Endothelial cell of umbilical vein (primary cell): Measurements from ENCODE around the gene FAM20A. TPM values are rescaled to one million over a fixed set of nuclear protein-coding genes. Genes with fewer than 3 reads are reported as not detected.

Experiments
- BruUV-seq: library from RNA; stranded (reverse); fragments of 400-500 nt; replicated peaks from 2 replicates; lab custom pipeline; 2021; lab: Mats Ljungman, UMichigan
- CTCF ChIA-PET: fragments of 300-600, 350-600 bp; sonication (Branson Sonifier 250); formaldehyde crosslinking; loops from one replicate; lab custom pipeline; 2021; ENCODE audit warnings: antibody characterized with exemption, inconsistent platforms; lab: Charles Lee
- POLR2A ChIA-PET: fragments of 300-600, 350-600 bp; sonication (Branson Sonifier 250); formaldehyde crosslinking; loops from one replicate; lab custom pipeline; 2021; ENCODE audit warnings: antibody characterized with exemption, inconsistent platforms; lab: Charles Lee
- DNase-seq: peaks from one replicate; pipeline ENCODE4 v3.0.0-alpha.2; 2011; ENCODE audit warnings: low read depth, low spot score
- FAIRE-seq: peaks from 2 replicates; lab custom pipeline; 2011; peaks lifted over from hg19 to GRCh38; lab: Jason Lieb, UNC
- H2AFZ ChIP-seq: 2 replicates; pipeline ENCODE4 v1.6.0; 2012; ENCODE audit warnings: low read depth, low read length, control low read depth, inconsistent platforms
- H3K27ac ChIP-seq: 2 replicates; pipeline ENCODE4 v1.5.1; 2011; ENCODE audit warnings: low read depth, mild to moderate bottlenecking, control low read depth, low read length, moderate library complexity; ENCODE audit not compliant: insufficient read depth
- H3K27me3 ChIP-seq, 2 experiments: 2 replicates each; pipeline versions ENCODE4 v1.6.0 to v1.6.1; 2011; ENCODE audit warnings: low read length in 2 of 2, mixed read lengths in 1 of 2; ENCODE audit not compliant: control insufficient read depth in 2 of 2, insufficient read depth in 2 of 2
- H3K36me3 ChIP-seq, 2 experiments: 2 replicates in 1 of 2; 3 replicates in 1 of 2; pipeline ENCODE4 v1.5.1; 2011; ENCODE audit warnings: low read length in 2 of 2, mild to moderate bottlenecking in 1 of 2, moderate library complexity in 1 of 2; ENCODE audit not compliant: control insufficient read depth in 2 of 2, insufficient read depth in 2 of 2; ENCODE audit errors: extremely low read depth in 1 of 2
- H3K4me1 ChIP-seq: 3 replicates; pipeline ENCODE4 v1.5.1; 2011; ENCODE audit warnings: mild to moderate bottlenecking, low read length; ENCODE audit not compliant: control insufficient read depth, insufficient read depth; ENCODE audit errors: extremely low read depth
- H3K4me2 ChIP-seq: 2 replicates; pipeline ENCODE4 v1.6.1; 2011; ENCODE audit warnings: low read length, control low read depth, mixed read lengths; ENCODE audit not compliant: insufficient read depth
- H3K4me3 ChIP-seq, 3 experiments: fragments of 200-600 bp in 1 of 3; sonication (generic), shearing (Covaris generic) in 1 of 3; replicated peaks in 1 of 3; 2 replicates each; pipeline ENCODE4 v1.5.1; 2011 to 2016; ENCODE audit warnings: control low read depth in 3 of 3, low read length in 3 of 3, mild to moderate bottlenecking in 2 of 3, inconsistent platforms in 1 of 3, low read depth in 1 of 3, moderate library complexity in 1 of 3; ENCODE audit not compliant: insufficient read depth in 1 of 3
- H3K79me2 ChIP-seq: 2 replicates; pipeline ENCODE4 v1.6.0; 2012; ENCODE audit warnings: low read length, inconsistent platforms; ENCODE audit not compliant: control insufficient read depth, insufficient read depth
- H3K9ac ChIP-seq: replicated peaks from 2 replicates; pipeline ENCODE3; 2011; ENCODE audit warnings: low read length, control low read depth; ENCODE audit not compliant: insufficient read depth; ENCODE audit errors: extremely low read depth
- H3K9me1 ChIP-seq: replicated peaks from 3 replicates; pipeline ENCODE4 v1.6.0; 2011; ENCODE audit warnings: mild to moderate bottlenecking, low read length; ENCODE audit not compliant: control insufficient read depth, insufficient read depth; ENCODE audit errors: extremely low read depth
- H3K9me3 ChIP-seq: replicated peaks from 2 replicates; pipeline ENCODE4 v1.5.1; 2012; ENCODE audit warnings: low read length, inconsistent platforms; ENCODE audit not compliant: control insufficient read depth, insufficient read depth
- H4K20me1 ChIP-seq: replicated peaks from 2 replicates; pipeline ENCODE3; 2011; ENCODE audit warnings: mild to moderate bottlenecking, low read length; ENCODE audit not compliant: control insufficient read depth, insufficient read depth; ENCODE audit errors: extremely low read depth
- CTCF ChIP-seq, 2 donors: IDR thresholded peaks; 1 replicate in 1 of 2; 2 replicates in 1 of 2; pipeline ENCODE4 v1.5.1; 2011; ENCODE audit warnings: low read length in 2 of 2, mild to moderate bottlenecking in 2 of 2, moderate library complexity in 2 of 2, control low read depth in 1 of 2, inconsistent platforms in 1 of 2, low read depth in 1 of 2; ENCODE audit not compliant: insufficient read depth in 1 of 2; ENCODE audit errors: extremely low read depth in 1 of 2
- EZH2 ChIP-seq: IDR thresholded peaks from 2 replicates; pipeline ENCODE4 v1.6.1; 2012; ENCODE audit warnings: borderline replicate concordance, low read depth, mild to moderate bottlenecking, moderate library complexity, low read length, inconsistent platforms; ENCODE audit not compliant: severe bottlenecking
- FOS ChIP-seq: IDR thresholded peaks from 2 replicates; pipeline ENCODE4 v1.6.1; 2011; ENCODE audit warnings: mild to moderate bottlenecking, low read length, moderate library complexity, borderline replicate concordance; ENCODE audit not compliant: insufficient read depth
- GATA2 ChIP-seq: IDR thresholded peaks from 2 replicates; pipeline ENCODE4 v1.7.0; 2011; ENCODE audit warnings: low read depth, mild to moderate bottlenecking, moderate library complexity, mixed read lengths, low read length; ENCODE audit not compliant: insufficient read length, insufficient read depth
- JUN ChIP-seq: IDR thresholded peaks from 2 replicates; pipeline ENCODE4 v1.6.1; 2011; ENCODE audit warnings: borderline replicate concordance, low read depth; ENCODE audit not compliant: insufficient read length, insufficient read depth
- MYC ChIP-seq: IDR thresholded peaks from one replicate; pipeline ENCODE4 v1.6.1; 2011; ENCODE audit warnings: mild to moderate bottlenecking, low read depth, low read length
- POLR2A ChIP-seq: IDR thresholded peaks from 2 replicates; pipeline ENCODE4 v1.6.1; 2012; ENCODE audit warnings: low read depth, mild to moderate bottlenecking, control low read depth, low read length
- POLR2AphosphoS5 ChIP-seq: IDR thresholded peaks from 2 replicates; pipeline ENCODE4 v1.6.1; 2012; ENCODE audit warnings: low read depth, mild to moderate bottlenecking, control low read depth, low read length, moderate library complexity; ENCODE audit not compliant: insufficient read depth
- dilution Hi-C: fragments of 300-500 bp; cut with MboI; formaldehyde crosslinking; loops from one replicate; pipeline ENCODE4 v1.15.0; 2019; ENCODE audit warnings: low sequenced_read_pairs; ENCODE audit not compliant: extremely low pct_ligation_motif_present
- intact Hi-C: fragments of 100-400 bp; cut with micrococcal nuclease; formaldehyde crosslinking; loops from one replicate; pipeline ENCODE4 v1.10.0; 2022
- polyA plus RNA-seq, 4 experiments: library from polyadenylated mRNA; depleted of rRNA in 3 of 4; stranded (reverse) in 3 of 4; unstranded in 1 of 4; fragments of >200 nt; gene quantifications; 2 replicates each; pipeline versions ENCODE4 v1.2.1 to v1.2.3, GENCODE V29; 2011 to 2012; ENCODE audit warnings: missing spikeins in 1 of 4
- total RNA-seq: library from RNA; stranded (reverse); gene quantifications from 2 replicates; pipeline ENCODE4 v1.2.3, GENCODE V29; 2021

Gene FAM20A
- total and polyA plus RNA-seq, 2 donors (not counting 3 experiments of a cell fraction or from before 2014, with no cell fraction given), result not detected

GRCh38 chr17:68539548-68540467 is 61.4 kb downstream of the FAM20A start:
- Histone ChIP-seq H3K27ac (no peak overlapping the region), H3K79me2 (no peaks in the 10 kb centered on the region), H3K4me1 (no peaks in the 10 kb centered on the region), H3K4me3 (no peak overlapping the region), H3K27me3 (no peaks in the 10 kb centered on the region), H3K36me3 (peaks cover 3 to 30% of the 10 kb centered on the region in 2 experiments), H3K9ac (no peak overlapping the region), H4K20me1 (no peaks in the 10 kb centered on the region), H2AFZ (no peak overlapping the region), H3K9me1 (no peaks in the 10 kb centered on the region), H3K9me3 (no peaks in the 10 kb centered on the region), H3K4me2 (no peak overlapping the region)
- ChIA-PET POLR2A (no interaction called here), CTCF (interaction anchor here (0.7 to 1.7 kb wide), 3 partner anchors 14 to 707 kb away, joined by 3 to 5 read pairs (median 3); no protein-coding TSS in a partner anchor)
- DNase-seq (no peak), FAIRE-seq (no peak)
- dilution Hi-C loops, result no loop called here
- no TSS peak for BruUV-seq
- intact Hi-C loops, result no loop called here
- TF ChIP-seq GATA2 (no peak), FOS (no peak), MYC (no peak), POLR2A (no peak), POLR2AphosphoS5 (no peak), EZH2 (no peak), JUN (no peak), CTCF (IDR thresholded peaks at IDR 0.05; ENCODE audit: extremely low read depth in 1 of 2, insufficient read depth in 1 of 2, low read depth in 1 of 2, low read length in 2 of 2) (no peak)
